KG1 (cell line): ENCODE data around the gene VPS4B.
"Not testable (repeated sequence)": the region's sequence is repeated elsewhere in the genome, so short reads cannot be mapped to it uniquely, and the experiment has no call there.

ENCODE experiments used
- DNase-seq: peaks from one replicate; lab custom pipeline; 2025; lab: John Stamatoyannopoulos, UW

The VPS4B gene

DNA sequence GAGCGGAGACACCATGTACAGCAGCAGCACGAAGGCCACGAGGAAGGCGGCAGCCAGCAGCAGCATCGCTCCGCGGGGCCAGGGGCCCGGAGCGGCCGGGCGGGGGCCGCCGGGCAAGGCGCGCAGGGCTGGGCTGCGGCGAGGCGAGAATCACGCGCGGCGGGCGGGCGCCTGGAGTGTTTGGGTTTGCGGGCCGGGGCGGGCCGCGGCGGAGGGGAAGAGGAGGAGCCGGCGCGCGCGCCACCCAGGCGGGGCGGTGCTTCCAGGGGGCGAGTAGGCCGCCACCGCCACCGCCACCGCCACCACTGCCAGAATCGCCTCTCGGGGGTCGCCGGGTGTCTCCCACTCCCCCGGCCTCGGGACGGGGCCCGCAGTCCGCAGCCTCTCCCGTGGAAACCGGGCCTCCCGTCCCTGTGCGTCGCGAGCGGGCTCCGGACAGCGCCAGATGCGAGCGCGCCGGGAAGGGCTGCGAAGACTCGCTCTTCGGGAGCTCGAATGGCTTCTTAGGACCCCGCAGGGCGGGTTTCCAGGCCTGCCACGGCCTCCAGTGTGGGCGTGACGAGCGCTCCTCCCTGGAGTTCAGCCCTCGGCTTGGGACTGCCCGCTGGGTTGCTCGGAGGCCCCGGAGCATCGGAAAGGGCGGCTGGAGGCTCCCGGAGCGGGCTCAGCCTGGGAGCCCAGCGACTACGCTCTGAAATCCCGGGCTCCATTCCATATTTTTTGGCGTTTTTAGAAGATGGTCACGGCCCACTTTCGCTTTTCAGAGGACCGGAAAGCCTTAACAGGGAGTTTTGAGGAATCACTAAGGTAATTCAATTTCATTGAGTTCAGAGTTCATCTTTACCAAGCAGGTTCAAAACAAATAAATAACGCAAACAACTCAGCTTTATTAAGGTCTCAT is 55.0 kb downstream of the VPS4B start, which contains the start of gene KDSR:
TSS of gene KDSR (minus strand) at position 154 of the 901 bp plus-strand sequence. CDS start at position 66, 88 bp downstream.
- DNase-seq = peak; percentile 69

DNA sequence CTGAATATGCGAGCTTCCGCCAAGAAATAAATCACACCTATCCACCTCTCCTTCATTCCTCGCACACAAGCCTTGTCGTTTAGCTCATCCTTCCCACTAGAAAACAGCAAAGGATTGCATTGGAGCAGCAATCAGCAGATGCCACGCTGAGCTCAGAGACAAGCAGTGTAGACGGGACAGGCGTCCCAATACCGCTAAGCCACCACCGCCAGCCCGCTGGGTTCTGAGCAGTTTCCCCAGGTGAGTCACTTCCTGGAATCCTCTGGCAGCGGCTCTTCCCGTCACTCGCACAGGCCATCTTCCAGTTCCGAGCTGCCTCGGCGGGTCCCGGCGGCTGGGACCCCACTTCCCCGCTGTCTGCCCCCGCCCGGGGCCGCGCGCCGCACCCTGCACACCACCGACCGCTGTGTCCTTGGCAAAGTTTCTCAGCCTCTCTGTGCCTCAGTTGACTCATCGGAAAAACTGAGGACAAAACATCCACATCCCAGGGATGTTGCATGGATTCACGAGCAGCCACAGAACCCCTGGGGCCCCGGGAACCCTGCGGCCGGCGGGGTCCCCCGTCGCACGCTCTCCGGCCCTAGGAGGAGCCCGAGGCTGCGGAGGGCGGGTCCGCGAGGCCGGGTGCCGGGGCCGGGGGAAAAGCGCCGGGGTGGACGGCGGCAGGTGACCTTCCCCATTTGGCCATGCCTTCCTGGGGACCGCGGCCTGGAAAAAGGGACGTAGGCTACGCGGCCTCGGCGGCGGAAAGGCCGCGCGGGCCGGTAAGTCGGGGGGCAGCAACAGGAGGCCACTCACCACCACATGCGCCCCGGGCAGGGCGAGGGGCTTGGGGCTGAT is 55.8 kb downstream of the VPS4B start:
- DNase-seq = peak; percentile 51

DNA sequence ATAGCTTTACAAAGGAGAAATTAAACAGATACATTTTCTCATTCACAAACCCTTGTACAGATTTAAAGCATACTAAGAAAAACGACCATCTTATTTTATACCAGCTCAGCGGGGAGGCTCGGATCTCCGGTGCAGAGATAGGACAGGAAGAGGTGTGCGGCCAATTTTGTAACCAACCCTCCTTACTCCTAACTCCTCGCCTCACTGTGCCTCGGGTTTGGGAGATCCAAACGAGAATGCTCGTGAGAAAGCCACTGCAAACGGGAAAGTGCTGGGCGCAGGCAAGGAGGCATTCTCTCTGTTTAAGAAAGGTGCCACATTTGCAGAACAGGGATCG is 56.4 kb downstream of the VPS4B start:
- no peak for DNase-seq

DNA sequence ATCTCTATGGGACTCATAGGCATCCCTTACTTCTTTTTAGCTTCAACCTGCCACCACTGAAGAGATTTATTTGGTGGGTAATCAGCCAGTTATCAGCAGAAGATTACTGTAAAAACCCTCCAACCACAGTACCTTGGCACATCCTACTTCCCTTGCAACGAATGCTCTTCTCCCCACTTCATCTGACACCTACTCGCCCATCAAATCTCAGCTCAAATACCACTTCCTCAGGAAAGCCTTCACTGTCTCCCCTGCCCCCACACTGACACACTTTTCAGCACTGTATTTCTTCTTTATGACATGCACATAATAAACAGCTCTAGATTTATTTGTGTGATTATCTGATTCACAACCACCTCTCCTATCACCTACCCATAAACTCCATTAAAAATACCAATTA is 58.3 kb downstream of the VPS4B start:
- DNase-seq = no peak

DNA sequence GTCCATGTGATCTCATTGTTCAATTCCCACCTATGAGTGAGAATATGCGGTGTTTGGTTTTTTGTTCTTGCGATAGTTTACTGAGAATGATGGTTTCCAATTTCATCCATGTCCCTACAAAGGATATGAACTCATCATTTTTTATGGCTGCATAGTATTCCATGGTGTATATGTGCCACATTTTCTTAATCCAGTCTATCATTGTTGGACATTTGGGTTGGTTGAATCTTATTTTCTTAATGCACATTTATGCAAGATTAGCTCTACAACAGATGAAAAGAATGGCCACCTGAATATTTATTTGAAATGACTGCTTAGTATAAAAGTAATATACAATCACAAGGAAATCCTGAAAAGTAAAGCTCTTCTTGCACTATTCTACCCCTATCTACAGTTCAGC is 58.9 kb downstream of the VPS4B start:
- not testable (repeated sequence) for DNase-seq

DNA sequence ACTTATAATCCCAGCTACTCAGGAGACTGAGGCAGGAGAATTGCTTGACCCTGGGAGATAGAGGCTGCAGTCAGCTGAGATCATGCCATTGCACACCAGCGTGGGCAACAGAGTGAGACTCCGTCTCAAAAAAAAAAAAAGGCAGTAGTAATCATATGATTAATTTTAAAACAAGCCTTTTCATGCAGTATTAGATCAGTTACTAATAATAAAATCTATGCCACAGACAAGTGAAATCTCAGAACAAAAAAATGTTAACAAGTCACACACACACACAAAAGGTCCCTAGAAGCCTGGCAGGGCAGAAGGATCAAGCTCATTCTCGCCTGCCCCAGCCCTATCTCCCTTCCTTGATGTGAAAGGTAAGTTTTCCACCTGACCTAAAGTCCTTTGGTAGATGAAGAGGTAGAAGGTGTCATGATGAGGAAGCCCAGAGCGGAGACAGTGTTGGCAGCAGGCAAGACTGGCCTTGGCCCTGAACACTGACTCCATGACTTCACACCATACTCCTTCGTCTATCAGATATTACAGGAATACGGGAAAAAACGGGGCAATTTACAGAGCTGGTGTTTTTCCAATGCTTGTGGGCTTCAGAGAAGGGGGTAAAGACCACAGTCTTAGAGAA is 65.9 kb downstream of the VPS4B start:
- DNase-seq = no peak

DNA sequence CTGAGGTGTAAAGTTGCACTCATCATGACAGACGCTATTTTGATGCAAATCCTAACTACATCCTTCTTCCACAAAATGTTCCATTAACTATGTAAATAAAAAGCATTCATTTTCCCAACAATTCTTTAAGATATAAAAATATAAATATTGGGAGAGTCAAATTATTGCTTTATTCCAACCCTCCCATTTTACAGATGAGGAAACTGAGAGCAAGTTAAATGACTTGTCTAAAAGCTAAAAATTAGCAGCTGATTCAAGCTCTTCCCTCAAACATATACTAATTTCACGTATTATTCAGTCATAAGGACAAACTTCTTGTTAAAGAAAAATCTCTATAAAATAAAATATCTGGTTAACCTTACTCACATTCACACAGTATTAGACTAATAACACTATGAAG is 72.0 kb downstream of the VPS4B start:
- no peak for DNase-seq

DNA sequence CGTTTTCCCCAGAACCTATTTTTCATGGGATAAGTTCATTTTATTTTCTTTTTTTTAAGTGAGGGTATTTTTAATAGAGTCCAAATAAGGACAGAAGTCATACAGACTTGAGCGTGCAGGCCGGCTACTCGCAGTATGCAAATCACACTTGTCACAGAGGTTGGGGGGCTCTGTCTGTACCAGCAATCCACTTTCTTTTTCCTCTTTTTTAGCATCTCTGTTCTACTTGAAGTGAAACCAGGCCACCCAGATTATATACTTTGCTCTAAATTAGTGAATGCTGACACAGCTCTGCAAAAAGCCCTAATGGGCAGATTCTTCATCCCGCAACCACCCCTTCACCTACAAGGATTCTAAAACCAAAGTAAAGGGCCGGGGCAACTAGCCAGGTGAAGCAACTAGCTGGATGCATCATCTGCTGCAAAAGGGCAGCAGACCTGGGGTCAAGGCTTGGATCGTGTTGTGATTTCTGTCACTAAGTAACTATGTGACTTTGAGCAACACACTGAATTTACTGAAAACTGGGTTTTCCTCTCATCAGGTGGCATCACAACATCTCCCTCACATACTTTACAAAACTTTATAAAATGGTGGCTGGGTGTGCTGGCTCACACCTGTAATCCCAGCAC is 73.7 kb downstream of the VPS4B start:
- no peak for DNase-seq

DNA sequence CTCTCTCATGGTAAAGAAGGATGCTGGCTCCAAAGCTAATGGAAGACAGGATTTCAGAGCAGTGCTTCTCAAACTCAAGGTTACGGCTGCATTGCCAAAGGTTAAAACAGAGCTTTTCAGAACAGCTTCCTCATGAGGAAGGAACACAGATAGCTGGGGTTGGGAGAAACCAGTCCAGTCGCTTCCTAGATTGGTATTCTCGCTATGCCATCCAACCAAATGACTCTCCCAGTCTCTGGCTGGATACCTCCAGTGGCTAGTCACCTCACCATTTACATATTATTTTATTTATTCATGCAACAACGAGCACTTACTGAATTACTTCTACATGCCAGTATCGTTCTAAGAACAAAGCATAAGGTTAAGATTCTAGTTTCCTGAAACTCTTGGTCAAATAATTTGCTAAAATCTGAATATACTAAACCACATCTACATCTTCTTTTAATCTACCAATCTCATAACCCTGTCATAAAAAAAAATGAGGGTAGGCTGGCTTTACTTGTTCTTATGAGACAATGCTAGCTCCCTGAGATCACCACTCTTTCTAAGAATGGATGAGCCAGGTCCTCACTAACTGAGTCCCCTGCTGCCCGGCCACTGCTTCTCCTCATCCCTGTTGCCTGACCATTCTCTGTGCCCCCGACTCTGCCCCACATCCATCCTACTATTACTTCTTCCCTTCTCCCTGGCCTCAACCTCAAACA is 75.6 kb downstream of the VPS4B start:
- DNase-seq = no peak

DNA sequence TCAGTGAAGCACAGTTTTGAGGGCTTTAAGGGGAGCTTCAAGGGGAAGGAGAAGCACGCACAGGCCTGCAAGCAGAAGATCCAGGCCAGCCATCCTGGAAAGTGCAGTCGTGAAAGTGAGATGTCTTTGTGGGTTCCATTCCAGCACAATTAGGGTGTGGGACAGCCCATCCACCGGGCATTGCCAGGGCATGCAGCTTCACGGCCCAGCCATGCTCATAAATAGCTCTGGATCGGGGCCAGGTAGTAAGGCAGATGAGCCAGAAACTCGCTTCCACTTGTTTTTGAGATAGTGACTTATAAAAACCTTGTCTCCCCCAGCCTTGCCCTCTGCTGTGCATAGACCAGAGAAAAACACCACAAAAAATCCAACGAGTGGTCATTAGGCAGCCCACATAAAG is 76.2 kb downstream of the VPS4B start:
- DNase-seq = no peak

DNA sequence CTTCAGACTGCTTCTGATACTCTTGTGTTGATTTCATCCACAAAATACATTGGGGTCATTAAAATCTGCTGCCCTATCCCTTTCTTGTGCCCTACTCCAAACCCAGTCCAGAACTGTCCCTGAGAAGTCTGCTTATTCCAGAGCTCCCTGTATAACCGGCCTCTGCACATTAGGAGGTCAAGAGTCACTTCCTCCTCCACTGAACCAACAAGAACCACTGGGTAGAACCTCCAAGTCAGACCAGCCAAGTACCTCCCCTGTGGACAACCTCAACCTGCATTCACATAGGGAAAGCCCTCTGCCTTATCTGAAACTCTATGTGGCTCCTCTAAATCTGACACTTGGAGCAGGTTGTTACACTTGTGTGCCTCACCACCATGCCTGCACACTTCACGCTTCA is 77.4 kb downstream of the VPS4B start:
- DNase-seq = no peak

DNA sequence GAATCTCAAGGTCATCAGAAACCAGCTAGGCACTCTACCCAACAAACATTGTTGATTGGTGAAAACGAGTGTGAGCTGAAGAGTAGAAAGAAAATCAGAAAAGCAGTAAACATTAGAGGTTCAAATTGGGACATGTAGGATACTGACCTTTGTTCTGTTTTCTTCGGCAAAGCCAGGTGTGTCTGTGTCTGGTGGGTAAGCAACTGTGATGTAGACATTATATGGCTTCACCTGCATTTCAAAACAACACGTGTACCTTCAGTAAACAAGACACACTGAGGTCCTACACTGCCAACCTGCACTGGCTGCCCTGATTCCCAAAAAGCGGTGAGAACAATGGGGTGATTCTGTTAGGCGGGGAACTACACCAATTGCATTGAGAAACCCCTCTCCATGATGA is 78.0 kb downstream of the VPS4B start:
- DNase-seq = no peak

DNA sequence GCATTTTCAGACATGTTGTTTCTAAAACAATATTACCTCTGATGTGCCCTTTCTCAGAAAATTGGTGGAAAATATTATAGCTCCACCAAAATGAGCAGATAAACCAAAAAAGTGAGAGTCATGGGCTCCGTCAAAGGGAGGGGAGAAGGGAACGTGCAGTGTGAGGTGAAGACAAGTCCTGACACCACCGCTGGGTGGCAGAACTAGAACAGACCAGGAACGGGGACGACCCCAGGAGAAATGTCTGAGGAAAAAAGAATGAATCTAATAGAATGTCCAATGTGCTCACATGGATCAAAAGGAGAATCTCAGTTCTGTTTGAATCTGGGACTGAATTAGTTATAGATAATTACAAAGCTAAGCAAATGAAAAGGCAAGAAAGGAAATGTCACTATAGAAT is 80.1 kb downstream of the VPS4B start:
- no peak for DNase-seq

DNA sequence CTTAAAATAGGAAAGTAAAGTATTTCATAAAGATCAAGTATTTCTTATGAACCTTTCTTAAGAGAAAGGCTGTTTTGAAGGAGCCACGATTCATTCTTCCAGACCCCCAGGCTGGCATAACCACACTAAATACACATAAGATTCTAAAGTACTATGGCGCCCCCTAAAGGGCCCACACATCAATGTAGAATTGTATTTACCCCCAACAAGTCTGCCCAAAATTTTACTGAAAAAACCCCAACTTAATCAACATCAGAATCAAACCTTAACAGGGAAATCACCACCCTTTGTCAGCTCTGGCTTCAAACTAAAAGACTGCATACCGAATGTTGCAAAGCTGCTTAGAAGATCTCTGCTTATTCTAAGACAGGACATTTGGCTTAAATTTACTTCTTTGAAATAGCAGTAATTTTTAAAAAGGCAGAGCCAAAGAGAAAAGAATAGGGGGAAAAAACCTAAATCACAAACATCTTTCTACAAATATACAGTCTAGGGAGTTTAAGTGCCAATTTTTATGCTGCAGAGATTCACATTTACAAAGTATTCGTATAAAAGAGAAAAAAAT is 82.3 kb downstream of the VPS4B start:
- DNase-seq = peak; percentile 51
